HEK293 (cell line): Measurements from ENCODE around the gene CASP10.

Experiments
- CTCF ChIP-seq: fragments of 450-650 bp; formaldehyde crosslinking; IDR thresholded peaks from 2 replicates; pipeline ENCODE4 v1.5.1; 2016; ENCODE audit warnings: missing biosample characterization, missing genetic modification characterization
- ZNF394 ChIP-seq: fragments of 450-650 bp; formaldehyde crosslinking; IDR thresholded peaks from 2 replicates; pipeline ENCODE4 v1.5.1; 2016; ENCODE audit warnings: missing biosample characterization, missing genetic modification characterization, mild to moderate bottlenecking, moderate library complexity, borderline replicate concordance
- ZNF549 ChIP-seq: fragments of 450-650 bp; IDR thresholded peaks from 2 replicates; pipeline ENCODE4 v1.5.1; 2018; ENCODE audit warnings: missing biosample characterization, missing genetic modification characterization, mild to moderate bottlenecking, inconsistent platforms, moderate library complexity

DNA sequence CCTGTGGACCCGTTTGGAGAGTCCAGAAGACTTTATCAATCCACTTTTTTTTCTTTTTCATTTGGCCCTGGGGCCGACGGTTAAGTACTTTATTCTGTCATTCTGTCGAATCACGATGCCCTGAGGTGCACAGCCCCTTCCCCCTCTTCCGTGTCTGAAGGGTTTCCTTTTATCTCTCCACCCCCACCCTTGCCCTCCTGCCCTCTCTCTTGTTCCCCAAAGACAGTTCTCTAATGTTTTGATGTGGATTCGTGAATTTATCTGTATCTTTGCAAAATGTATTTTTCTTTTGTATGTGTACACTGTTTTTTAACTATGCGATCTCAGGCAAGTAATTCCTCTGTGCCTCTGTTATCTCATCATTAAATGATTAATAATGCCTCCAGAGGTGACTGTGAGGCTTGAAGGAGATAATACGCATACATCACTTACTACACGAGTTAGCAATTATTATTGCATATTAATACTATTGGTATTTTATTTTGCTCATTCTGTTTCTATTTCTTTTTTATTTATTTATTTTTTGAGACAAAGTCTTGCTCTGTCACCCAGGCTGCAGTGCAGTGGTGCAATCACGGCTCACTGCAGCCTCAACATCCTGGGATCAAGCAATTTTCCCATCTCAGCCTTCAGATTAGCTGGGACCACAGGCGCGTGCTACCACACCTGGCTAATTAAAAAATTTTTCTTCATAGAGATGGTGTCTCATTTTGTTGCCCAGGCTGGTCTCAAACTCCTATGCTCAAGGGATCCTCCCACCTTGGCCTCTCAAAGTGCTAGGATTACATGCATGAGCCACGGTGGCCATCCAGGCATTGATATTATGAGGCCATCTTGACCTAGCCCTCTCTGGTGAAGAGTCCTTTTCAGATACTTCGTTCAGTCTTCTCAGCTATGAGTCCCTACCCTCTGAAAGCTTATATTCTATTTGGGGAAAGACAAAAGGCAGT, 76.0 kb downstream of the CASP10 start:
- TF ChIP-seq CTCF (no peak), ZNF394 (no peak), ZNF549 (tag by site-specific recombination) (no peak)
